GM18858 (cell line): ENCODE results near the gene PIP5K1B.

Experiments used
- ATAC-seq: cut with Tn5 transposase; IDR thresholded peaks from one replicate; pipeline ENCODE4 v1.9.1; 2021; ENCODE audit not compliant: unreplicated experiment

PIP5K1B gene

DNA sequence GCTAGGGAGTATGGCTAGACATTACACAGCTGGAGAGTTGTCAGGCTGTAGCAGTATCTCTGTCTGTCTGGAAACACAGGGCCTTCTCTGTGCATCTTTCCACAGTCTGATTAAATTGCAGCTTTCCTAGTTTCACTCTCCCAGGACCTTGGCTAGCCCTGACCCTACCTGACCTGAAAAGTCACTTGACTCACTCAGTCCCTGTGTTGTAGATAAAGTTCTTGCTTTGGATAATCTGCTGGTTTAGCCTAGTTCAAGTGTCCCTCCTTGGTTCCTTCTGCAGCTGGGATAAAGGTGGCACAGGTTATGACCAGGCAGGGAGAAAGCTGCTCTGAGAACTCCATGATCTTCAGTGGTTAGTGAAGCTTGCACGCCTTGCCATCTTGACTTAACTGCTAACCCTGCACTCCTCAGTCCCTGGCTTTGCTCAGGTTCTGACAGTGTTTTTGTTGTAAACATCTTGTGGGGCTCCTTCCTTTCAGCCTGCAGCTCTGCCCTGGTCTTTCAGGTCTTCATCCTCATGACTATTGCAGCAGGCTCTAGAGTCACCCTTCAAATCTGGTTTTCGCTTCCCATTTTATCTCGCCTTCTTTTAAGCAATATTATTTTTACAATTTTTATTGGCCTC lies 101.0 kb downstream of the PIP5K1B start:
- no peak for ATAC-seq

DNA sequence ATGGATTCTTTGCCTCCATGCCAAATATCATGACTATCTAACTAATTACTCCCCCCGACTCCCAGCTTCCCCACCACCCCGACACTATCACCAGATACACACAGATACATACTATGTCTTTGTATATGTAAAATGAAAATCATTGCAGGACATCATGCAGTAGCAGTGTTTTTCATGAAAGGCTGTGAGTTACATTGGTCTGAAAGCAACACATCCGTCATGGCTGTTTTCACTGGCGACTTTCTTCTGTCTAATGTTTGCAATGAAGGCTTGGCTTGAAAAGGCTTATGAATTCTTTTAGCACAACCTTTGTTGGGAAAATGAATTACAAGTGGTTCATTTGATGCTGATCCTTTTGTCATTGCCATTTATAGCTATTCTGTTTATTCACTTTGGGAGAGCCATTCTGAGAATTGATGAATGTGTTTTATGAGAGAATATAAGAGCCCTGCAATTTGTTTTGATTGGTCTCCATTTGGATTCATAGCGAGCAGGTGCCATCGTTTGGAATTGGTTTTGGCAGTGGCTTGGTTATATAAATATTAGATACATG lies 103.4 kb downstream of the PIP5K1B start:
- no peak for ATAC-seq

DNA sequence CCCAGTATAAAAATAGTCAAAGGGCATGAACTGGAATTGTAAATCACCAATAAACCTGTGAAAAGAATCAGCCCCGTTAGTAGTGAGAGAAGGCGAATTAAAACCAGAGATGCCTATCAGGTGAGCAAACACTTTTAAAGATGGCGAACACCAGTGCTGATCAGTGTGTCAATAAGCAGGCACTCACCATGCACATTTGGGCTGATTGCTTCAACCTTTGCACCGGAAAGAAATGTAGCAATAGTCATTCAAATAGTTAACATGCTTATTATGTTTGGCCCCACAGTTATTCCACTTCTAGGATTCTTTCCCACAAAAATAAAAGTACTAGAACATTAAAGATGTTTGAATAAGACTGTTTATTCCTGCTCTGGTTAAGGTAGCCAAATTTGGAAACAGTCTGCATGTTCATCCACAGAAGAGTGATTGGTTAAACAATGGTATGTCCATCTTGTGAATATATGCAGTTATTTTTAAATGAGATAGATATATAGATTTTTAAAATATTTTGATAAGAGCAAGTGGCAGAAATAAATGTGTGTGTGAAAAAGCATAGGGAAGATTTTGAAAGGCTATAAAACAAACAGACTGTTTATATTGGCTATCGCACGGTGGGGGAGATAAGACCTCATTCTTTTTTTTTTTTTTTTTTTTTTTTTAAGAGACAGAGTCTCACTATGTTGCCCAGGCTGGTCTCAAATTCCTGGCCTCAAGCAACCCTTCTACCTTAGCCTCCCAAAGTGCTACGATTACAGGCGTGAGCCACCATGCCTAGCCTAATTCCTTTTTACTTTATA lies 112.2 kb downstream of the PIP5K1B start:
- ATAC-seq, result no peak

DNA sequence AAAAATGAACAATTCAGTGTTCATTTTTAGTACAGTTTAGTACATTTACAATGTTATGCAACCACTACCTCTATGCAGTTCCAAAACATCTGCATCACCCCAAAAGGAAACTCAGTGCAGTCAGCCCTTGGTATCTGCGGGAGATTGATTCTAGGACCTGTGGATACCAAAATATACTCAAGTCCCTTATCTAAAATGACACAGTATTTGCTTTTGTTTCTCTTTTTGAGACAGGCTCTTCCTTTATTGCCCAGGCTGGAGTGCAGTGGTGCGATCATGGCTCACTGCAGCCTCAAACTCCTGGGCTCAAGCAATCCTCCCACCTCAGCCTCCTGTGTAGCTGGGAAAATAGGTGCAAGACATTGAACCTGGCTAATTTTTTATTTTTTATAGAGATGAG lies 114.0 kb downstream of the PIP5K1B start:
- ATAC-seq, result no peak

DNA sequence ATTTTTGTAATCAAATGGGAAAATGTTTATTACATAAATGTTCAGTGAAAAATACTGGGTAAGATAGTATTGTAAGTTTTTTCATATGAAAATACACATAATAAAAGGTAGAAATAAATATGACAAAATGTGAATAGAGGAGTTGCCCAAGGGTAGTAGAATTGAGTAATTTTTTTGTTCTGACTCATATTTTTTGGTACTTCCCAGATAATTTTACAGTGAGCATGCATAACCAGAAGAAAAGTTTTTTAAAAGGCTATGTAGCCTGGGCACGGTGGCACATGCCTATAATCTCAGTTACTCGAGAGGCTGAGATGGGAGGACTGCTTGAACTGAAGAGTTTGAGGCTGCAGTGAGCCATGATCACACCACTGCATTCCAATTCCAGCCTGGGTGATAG lies 116.9 kb downstream of the PIP5K1B start:
- ATAC-seq, result no peak

DNA sequence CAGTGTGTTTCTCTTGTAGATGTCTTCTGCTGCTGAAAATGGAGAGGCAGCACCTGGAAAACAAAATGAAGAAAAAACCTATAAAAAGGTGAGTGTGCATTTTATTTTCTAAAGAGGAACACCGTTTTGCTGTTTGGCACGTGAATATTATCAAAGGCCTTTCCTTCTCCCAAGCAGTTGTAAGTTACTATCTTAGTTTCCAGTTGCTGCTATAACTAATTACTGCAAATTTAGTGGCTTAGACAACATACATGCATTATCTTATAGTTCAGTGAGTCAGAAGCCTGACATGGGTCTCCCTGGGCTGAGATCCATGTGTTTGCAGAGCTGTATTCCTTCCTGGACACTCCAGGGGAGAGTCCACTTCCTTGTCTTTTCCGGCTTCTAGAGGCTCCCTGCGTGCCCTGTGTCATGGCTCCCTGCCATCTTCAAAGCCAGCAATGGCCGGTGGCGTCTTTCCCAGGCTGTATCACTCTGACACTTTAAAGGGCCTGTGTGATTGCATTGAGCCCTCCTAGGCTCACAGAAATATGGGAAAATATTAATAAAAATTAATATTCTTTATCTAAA lies 117.6 kb downstream of the PIP5K1B start:
- no peak for ATAC-seq

DNA sequence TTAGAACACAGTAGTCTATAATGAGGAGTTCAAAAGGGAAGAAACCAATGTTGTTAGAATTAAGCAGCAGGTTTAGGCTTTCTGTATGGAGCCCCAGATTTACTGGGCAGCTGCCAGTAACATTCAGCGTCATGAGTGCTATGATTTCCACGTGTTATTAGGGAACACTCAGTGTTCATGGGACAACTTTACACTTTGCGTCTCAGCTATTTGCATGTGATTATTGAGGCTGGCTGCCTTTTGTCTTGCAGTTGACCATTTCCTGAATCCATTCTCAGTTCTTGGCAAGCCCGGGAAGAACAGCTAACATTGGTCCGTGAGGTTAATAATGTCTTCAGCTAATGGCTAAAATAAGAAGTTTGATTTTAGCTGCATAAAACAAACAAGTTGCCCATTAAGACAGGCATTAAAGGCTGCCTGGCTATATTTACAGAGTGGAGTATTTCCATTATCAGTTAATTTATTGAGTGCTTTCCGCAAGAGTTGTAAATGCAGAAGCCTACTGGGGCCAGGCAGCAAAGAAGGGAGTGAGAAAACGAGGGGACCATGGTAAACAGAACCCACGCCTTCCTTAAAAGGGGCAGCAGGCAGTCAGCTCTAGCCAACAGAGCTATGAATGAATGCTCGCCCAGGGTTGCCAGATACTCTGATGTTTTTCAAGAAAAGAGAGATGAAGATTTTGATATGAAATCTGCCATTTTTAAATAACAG lies 120.9 kb downstream of the PIP5K1B start:
- ATAC-seq, result no peak

DNA sequence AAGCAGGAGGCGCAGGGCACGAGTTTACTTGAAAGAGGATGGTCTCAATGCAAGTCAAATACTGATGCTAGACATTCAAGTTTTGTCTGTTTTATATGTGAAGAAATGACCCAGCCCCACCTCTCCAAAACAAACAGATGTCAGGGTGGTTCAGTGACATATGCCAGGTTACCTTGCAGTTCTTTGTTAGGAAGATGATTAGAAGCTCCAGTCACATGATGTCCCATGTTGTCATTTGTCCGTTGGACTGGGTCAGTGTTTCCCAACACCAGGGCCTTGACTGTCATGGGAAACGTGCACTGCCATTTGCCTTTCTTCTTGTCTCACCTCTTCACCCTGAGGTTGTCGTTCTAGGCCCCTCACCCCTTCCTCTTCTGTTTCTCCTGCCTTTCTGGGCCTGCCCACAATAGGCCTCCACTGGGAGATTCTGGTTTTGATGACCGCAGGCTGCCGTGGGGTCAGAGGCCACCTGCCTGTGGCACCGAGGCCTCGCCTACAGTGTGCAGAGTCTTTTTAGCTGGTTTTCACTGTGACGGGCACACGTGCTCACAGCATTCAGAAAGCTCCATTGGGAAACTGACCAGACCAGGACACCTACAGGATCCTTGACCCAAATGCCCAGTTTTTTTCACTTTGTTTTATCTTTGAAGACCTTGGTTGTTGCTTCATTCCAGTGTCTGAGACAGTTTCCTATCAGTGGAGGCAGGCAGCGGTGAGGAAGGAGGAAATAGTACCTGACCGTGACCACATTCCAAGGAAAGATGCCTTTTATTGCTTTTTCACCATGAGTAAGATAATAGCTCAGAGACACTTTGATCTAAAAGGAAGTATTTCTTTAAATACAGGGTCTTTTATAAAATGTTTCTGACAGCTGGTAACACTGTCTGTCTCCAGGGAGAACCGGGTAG lies 123.1 kb downstream of the PIP5K1B start:
- no peak for ATAC-seq

DNA sequence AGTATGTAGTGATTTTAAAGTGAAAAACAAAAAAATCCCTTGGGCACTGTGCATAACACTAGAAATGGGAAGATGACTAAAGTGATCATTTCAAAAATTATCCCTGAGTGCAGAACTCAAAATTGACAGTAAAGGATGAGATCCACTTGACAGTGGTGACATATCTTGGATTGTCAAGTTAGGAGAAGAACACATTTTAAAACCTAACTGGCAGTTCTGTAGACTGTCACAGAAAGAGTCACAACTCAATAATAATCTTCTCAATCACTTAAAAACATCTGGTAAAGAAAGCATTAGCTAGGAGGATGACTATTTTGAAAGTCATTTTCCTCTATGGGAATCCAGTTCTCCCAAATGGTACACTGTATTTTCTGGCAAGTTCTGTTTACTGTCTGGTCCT lies 127.1 kb downstream of the PIP5K1B start:
- no peak for ATAC-seq

DNA sequence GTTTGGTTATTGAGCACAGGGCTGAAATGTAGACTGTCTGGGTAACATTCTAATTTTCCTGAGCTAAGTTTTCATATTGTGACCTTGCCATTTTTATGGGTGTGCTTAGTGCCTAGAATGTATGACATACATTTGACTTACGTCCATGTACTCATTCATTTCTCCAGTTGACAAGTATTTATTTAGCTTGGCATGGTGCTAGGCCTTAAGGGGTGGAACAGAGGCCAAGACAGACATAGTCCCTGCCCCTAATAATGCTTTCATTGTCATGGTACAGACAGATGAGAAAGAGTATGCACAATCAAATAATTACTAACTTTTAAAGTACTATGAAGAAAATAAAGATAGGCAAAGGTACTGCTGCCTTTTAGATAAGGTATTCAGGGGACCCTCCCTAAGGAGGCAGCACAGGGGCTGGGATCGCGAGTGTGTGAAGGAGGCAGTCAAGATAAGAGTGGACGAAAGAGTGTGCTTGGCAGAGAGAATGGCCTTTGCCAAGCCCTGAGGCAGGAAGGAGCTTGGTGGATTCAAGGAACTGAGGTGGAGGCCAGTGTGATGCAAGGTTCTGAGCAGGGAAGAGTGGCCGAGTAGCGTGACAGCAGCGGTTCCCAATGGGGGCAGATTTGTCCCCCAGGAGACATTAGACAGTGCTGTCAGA lies 128.0 kb downstream of the PIP5K1B start:
- ATAC-seq, result no peak

DNA sequence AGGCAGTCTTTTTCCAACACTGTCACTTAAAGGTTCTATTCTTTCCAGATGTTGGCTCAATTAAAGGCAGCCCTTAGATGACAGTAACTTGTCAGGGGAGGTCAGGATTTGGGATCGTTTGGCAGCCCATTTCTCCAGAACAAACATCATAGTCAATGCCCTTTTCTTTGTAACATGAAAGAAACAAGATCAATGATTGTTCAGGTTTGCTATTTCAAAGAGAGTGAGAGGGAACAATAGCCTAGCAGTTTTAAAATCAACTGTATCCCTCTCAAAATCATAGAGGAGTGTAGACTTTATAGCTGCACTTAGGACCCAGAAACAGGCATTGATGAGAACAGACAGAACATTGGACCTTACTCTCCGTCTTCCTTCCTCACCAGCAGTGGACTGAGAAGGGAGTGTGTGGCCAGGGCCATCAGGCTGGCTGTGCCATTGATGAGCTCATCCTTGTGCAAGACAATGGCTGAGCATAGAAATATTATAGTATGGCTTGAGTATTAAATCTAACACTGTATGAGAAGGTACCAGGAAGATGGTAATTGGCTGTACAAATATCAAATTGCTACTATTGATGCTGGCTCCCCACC lies 130.0 kb downstream of the PIP5K1B start:
- ATAC-seq, result no peak

DNA sequence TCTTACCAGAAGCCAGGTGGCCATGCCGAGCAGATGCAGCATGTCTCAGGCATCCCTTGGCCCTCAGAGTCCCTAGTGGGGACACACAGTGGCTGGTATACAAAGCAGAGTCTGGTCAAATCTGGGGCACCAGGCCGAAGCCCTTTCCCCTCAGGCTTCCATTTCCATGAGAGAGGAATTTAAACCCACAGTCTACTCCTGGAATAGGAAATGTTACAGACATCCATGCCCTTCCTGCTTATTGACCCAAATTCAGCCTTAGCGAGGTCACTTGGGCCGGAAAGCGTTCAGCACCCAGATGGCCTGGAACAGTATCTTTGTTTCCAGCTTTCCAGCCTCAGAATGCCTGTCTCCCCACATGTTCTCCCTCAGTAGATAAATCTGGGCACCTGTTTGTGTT lies 131.7 kb downstream of the PIP5K1B start:
- ATAC-seq, result no peak

DNA sequence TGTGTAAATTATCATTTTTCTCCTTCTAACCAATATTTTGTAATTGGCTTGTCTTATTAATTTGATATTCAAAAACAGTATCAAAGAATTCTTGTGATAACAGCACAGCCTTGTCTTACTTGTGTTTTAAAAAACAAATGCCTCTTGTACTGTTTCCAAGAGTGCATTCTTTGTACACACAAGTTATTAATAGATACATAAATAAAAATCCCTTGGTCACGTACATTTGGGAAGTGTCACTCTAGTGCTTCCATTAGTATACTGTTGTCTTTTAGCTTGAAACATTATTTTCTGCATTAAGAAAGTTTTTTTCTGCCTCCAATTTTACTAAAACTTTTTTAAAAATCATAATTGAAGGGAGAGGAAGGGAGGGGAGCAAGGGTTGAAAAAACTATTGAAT lies 133.2 kb downstream of the PIP5K1B start:
- no peak for ATAC-seq

DNA sequence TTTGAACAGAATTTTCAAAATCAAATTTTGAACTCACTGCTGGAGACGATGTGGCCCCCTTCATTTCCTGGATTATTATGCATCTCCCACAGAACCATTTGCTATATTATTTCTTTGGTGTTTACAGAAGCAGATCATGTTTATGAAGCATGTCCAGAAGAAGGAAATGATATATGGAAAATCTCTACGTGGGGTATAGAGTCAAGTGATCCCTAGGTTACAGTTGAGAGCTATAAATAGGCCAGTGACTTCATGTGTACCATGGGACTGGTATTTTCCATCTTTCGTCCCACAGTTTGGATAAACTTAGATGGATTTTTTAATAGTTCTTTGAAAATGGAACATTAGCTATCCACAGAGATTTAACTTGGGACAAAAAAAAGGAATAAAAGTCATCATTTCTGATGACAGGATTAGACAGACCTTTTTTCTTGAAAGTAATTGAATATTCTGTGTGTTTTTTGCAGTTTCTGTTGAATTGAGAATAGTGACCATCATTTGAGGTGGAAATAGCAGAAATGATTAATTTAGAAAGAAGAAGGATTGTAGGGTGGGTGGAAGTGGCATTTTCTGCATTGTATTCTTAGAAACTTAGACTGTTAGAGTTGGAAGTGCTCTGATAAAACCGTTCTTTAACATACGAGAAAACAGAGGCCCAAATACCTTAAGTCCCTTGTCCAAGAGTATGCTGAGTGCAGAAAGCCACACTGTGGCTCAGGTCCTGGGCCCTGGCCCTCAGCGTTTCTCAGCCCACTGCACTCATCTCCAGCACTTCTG lies 136.4 kb downstream of the PIP5K1B start:
- ATAC-seq, result no peak

DNA sequence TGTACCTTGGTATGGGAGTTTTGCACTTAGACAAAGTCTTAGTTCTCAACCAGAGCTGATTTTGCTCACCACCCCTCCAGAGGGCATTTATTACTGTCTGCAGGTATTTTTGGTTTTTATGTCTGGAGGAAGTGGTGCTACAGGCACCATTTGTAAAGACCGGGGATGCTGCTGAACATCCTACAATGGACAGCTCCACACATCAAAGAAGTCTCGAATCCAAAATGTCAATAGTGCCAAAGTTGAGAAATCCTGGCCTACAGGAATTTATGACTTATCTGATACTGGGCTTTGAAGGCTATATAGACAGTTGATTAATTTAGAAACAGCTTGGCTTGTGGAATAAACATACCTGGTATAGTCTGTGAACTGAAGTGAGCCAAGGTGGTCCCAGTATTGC lies 137.5 kb downstream of the PIP5K1B start:
- no peak for ATAC-seq

DNA sequence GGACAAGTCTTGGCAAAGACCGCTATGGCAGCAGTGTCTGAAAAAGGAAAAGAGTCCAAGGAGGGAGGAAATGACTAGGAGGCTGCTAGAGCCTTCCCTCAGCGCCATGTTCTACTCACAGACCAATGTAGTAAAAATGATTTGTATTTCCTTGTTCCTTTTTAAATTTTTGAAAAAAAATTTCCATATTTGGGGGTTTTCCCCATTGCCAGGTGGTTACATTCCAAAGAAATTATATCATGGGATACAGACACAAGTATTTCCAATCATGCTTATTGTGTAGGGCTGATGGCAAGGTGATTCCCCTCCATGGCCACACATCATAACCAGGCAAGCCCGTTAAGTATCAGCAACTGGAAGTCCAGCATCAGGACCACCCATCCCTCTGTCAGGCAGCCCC lies 138.2 kb downstream of the PIP5K1B start:
- no peak for ATAC-seq

DNA sequence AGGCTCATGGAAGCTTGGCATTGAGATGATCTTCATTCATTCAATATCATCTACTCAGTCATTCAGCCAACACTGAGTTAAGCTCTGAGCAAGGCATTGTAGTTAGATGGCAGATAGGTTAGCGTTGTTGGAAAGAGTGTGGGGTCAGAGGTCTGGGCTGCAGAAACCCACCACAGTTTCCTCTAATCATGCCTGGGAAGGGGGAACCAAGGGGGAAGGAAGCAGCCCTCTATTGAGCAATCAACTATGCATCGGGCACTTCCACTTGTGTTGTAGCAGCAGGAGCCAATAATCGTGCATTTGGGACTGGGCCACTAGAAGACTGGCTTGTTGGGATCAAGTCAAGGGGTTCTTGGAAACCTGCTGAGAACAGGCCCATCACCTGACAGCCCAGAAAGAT lies 139.1 kb downstream of the PIP5K1B start:
- ATAC-seq, result no peak

DNA sequence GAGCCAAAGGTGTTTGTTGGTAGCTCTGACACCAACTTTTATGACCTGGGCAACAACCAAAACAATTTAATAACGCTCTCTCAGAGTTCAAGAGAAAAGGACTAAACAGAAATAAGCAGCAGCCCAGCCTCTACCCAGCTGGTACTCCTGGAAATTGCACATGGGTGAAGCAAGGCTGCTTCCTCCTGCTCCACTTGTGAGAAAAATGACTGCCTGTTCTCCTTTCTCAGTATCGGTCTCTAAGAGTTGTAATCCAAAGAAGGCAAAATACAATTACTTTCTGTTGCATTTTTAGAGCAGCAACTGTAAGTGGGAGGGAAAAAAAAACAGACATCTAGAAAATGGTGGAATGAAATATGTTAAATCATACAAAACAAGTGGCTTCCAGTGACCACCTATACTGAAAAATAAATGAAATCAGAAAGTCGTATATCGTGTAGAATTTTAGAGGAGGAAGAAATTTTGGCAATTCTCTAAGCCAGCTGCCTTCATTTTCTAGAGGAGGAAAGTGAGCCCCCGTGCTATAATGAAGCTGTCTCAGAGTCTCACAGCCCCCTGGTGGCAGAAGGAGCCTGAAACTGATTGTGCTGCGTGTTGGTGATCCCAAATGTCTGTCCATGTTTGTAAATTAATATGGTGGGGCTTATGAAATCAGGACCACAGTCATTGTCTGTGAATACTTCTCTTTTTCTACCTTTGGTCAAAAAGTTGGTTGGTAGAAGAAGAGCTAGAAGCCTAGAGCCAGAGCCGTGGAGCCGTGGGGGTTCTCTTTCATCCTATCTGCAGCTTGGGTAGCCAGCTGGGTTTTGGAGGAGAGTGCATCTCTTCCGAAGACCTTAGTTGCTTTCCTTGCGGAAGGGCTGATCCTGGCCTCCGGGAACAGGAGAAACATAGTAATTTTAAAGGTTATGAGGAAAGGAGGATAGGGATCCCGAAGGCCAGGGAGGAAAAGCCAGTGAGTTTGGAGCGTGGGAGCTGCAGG lies 139.9 kb downstream of the PIP5K1B start:
- peak; percentile 56 for ATAC-seq
